CD4-positive, alpha-beta T cell treated with Interleukin-12 subunit alpha and Interleukin-12 subunit beta, for 1 hour (primary cell): ENCODE results near the gene UBA52.
"Not testable (repeated sequence)": the region's sequence is repeated elsewhere in the genome, so short reads cannot be mapped to it uniquely, and the experiment has no call there.

ENCODE experiments used
- DNase-seq: peaks from one replicate; pipeline ENCODE4 v3.0.0-alpha.2; 2020

Gene UBA52

GRCh38 chr19:18571564-18572344, at the start of gene UBA52:
TSS of gene UBA52 (plus strand) at chr19:18571857. CDS start at chr19:18573301, 1,444 bp downstream.
- DNase-seq = peak; percentile 99

GRCh38 chr19:18522124-18522861, 49.4 kb upstream of the UBA52 start:
- DNase-seq = peak; percentile 100

- not testable (repeated sequence) for DNase-seq
Measured at GRCh38 chr19:18522862-18523440, 48.7 kb upstream of the UBA52 start.

GRCh38 chr19:18523841-18524240, 47.8 kb upstream of the UBA52 start:
- DNase-seq = no peak

GRCh38 chr19:18526316-18526715, 45.3 kb upstream of the UBA52 start:
- no peak for DNase-seq

- no peak for DNase-seq
Measured at GRCh38 chr19:18529782-18530181, 41.9 kb upstream of the UBA52 start.

- DNase-seq = no peak
Measured at GRCh38 chr19:18531485-18531884, 40.2 kb upstream of the UBA52 start.

- no peak for DNase-seq
Measured at GRCh38 chr19:18532168-18532890, 39.3 kb upstream of the UBA52 start.

GRCh38 chr19:18533058-18533457, 38.6 kb upstream of the UBA52 start:
- no peak for DNase-seq

GRCh38 chr19:18536475-18536874, 35.2 kb upstream of the UBA52 start:
- DNase-seq = no peak

- DNase-seq = no peak
Measured at GRCh38 chr19:18537431-18537830, 34.2 kb upstream of the UBA52 start.

- no peak for DNase-seq
Measured at GRCh38 chr19:18538115-18538514, 33.5 kb upstream of the UBA52 start.

- no peak for DNase-seq
Measured at GRCh38 chr19:18539372-18539771, 32.3 kb upstream of the UBA52 start.

- DNase-seq = not testable (repeated sequence)
Measured at GRCh38 chr19:18540200-18540599, 31.5 kb upstream of the UBA52 start.

- DNase-seq = no peak
Measured at GRCh38 chr19:18541258-18541991, 30.2 kb upstream of the UBA52 start.

- DNase-seq = no peak
Measured at GRCh38 chr19:18541992-18542940, 29.4 kb upstream of the UBA52 start.

GRCh38 chr19:18542941-18543813, 28.5 kb upstream of the UBA52 start, which contains the start of gene FKBP8:
TSS of gene FKBP8 (minus strand) at chr19:18543573. CDS start at chr19:18541970, 1,603 bp downstream.
- DNase-seq = peak; percentile 94

- peak; percentile 90 for DNase-seq
Measured at GRCh38 chr19:18543814-18544475, 27.7 kb upstream of the UBA52 start.

- DNase-seq = no peak
Measured at GRCh38 chr19:18551631-18552030, 20.0 kb upstream of the UBA52 start.
